Activated CD4-positive, alpha-beta T cell treated with anti-CD3 and anti-CD28 coated beads for 36 hours (primary cell): ENCODE measurements around the gene PRDX5. TPM values are rescaled to one million over a fixed set of nuclear protein-coding genes. Genes with fewer than 3 reads are reported as not detected.

Experiments used
- ATAC-seq: fragments of 200-7000 bp; cut with Tn5 transposase; one replicate; pipeline ENCODE4 v1.10.0; 2021; ENCODE audit warnings: mild to moderate bottlenecking, moderate library complexity
- CTCF ChIA-PET: fragments of 350-600 bp; sonication (Branson Sonifier 250); formaldehyde crosslinking; loops from one replicate; lab custom pipeline; 2021; ENCODE audit warnings: antibody characterized with exemption; lab: Charles Lee
- POLR2A ChIA-PET: fragments of 350-600 bp; sonication (Branson Sonifier 250); formaldehyde crosslinking; loops from one replicate; lab custom pipeline; 2021; ENCODE audit warnings: antibody characterized with exemption, inconsistent platforms; lab: Charles Lee
- DNase-seq: peaks from one replicate; pipeline ENCODE4 v3.0.0-alpha.2; 2020
- H3K27ac Mint-ChIP-seq: one replicate; pipeline ENCODE4 v1.8.0; 2021; ENCODE audit warnings: mixed read lengths
- H3K27me3 Mint-ChIP-seq: one replicate; pipeline ENCODE4 v1.8.0; 2021; ENCODE audit warnings: mixed read lengths
- H3K36me3 Mint-ChIP-seq: one replicate; pipeline ENCODE4 v1.8.0; 2021; ENCODE audit warnings: low read depth, mixed read lengths
- H3K4me1 Mint-ChIP-seq: one replicate; pipeline ENCODE4 v1.8.0; 2021; ENCODE audit warnings: mixed read lengths
- H3K4me3 Mint-ChIP-seq: one replicate; pipeline ENCODE4 v1.8.0; 2021; ENCODE audit warnings: mild to moderate bottlenecking, moderate library complexity, mixed read lengths
- H3K9me3 Mint-ChIP-seq: one replicate; pipeline ENCODE4 v1.8.0; 2021; ENCODE audit warnings: low read depth, mixed read lengths
- intact Hi-C, 2 experiments: fragments of 100-400 bp; cut with DNase I in 1 of 2; cut with micrococcal nuclease in 1 of 2; formaldehyde crosslinking; loops; one replicate each; pipeline versions ENCODE4 v1.14.2 to v1.15.1; 2022 to 2024; cut with DNase I, micrococcal nuclease
- total RNA-seq, 2 experiments: library from RNA; stranded (reverse); gene quantifications; one replicate each; pipeline ENCODE4 v1.2.3, GENCODE V29; 2021

PRDX5 gene
- total RNA-seq, 2 experiments from 2014 or later = 110 to 142 TPM

DNA sequence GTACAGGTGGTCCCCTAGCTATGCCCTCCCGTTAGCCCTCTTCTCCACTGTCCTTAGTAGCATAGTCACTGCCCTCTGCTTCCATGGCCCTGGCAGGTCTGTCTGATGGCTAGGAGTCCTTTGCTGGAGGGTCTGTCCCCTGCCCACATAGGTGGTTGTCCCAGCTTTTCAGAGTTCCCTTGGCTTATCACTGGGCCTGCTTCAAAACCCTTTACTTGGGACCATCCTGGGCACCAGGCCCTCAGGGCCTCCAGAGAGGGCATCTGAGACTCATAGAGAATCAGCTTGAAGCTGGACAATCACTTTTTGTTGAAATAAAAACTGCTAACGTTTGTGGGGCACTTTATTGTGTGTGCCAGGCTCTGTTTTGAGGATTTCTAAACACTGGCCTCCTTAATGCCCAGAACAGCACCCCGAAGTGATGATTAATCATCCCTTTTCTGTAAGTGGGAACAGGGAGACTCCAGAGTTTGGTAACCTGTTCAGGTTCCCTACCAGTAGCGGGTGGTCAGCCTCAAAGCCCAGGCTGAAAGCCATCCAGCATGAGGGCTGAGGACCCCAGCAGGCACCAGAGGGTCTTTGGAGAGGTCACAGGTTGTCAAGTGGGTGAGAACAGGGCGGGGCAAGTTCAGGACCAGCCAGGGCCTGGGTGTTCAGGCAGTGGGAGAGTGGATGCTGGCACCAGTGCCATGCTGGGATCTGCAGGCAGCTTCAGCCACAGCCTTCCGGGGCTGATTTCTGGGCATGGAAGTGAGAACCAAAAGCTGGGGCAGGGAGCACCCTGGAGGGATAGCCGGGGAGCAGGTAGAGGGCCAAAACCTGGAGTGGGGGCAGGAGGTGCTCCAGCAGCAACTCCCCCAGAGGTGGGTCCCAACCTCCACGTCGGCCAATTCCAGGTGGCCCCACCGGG lies 27.3 kb upstream of the PRDX5 start:
- Mint-ChIP-seq H3K36me3 (no peaks in the 10 kb centered on the region), H3K27me3 (peaks cover 32% of the 10 kb centered on the region), H3K4me3 (peak overlapping the region; percentile 7), H3K9me3 (no peaks in the 10 kb centered on the region), H3K4me1 (peaks cover 11% of the 10 kb centered on the region), H3K27ac (no peak overlapping the region)
- ATAC-seq (no peak), DNase-seq (no peak)
- intact Hi-C loops = no loop called here
- CTCF ChIA-PET = interaction anchor here (0.6 to 3.0 kb wide), 3 partner anchors 10 to 905 kb away, joined by 3 to 13 read pairs (median 12); no protein-coding TSS in a partner anchor
- POLR2A ChIA-PET = no interaction called here

DNA sequence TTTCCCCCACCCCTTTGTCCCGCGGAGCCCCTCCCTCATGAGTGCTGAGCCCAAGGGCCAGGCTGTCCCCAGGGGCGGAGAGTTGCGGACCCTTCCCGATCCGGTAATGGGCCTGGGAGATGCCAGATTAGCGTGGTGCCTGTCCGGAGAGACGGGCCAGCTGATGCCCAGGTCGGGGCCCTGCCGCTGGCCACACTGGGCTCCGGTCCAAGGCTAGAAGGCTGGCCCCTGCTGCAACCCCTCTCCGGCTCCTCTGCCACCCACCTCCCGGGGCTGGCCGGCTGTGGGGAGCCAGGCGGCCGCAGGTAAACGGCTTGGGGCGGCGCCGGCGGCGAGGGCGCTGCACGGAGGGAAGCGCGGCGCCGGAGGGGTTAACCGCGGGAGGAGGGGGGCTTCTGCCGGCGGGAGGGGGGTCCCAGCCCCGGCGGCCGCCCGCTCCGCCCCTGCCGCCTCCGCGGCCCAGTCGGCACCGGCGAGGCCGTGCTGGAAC lies 26.6 kb upstream of the PRDX5 start, which contains the start of gene KCNK4:
KCNK4 (plus strand) TSS at position 41 of the 490 bp plus-strand sequence. CDS start 1,717 bp downstream, outside the sequence.
- ATAC-seq (no peak), DNase-seq (no peak)
- H3K27me3 Mint-ChIP-seq = peaks cover 37% of the 10 kb centered on the region
- H3K4me1 Mint-ChIP-seq = peaks cover 9% of the 10 kb centered on the region
- H3K9me3 Mint-ChIP-seq = no peaks in the 10 kb centered on the region
- intact Hi-C loops = no loop called here
- ChIA-PET CTCF (interaction anchor here (3.0 kb wide), 1 partner anchor 10 kb away, joined by 13 read pairs; no protein-coding TSS in a partner anchor), POLR2A (no interaction called here)
- no peak within 1 kb of the TSS for H3K27ac Mint-ChIP-seq
- H3K4me3 Mint-ChIP-seq = peak within 1 kb of the TSS; percentile 7
- no peaks in the 10 kb centered on the region for H3K36me3 Mint-ChIP-seq

DNA sequence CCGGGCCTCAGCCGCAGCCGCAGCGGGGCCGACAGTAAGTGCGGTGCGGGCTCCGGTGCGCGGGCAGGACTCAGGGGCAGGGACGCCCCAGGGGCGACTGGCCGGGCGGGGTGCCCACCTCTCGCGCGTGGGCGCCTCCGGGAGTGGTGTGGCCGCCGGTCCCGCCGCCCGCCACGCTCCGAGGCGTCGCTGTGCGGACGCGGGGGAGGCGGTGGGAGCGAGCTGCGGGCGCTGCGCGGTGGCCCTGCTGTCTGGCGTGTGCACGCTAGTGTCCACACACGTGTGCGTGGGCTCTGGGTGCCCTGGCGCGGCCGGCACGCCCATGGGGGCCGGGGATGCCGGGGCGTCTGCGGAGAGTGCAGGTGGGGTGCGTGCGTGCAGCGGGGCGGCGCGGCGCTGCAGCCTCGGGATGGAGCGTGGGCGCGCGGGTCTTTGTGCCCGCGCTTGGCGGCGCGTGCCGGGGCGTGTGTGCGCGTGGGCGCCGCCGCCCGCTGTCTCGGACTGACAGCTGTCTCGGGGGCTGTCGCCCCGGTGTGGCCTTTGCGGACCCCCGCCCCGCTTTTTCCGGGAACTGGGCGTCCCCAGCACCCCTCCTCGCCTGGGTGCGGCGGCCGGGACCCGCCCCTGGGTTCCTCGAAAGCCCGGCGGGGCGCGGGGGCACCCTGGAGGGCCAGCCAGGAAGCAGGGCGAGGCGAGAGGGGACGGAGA lies 26.0 kb upstream of the PRDX5 start:
- H3K4me3 Mint-ChIP-seq = no peak overlapping the region

DNA sequence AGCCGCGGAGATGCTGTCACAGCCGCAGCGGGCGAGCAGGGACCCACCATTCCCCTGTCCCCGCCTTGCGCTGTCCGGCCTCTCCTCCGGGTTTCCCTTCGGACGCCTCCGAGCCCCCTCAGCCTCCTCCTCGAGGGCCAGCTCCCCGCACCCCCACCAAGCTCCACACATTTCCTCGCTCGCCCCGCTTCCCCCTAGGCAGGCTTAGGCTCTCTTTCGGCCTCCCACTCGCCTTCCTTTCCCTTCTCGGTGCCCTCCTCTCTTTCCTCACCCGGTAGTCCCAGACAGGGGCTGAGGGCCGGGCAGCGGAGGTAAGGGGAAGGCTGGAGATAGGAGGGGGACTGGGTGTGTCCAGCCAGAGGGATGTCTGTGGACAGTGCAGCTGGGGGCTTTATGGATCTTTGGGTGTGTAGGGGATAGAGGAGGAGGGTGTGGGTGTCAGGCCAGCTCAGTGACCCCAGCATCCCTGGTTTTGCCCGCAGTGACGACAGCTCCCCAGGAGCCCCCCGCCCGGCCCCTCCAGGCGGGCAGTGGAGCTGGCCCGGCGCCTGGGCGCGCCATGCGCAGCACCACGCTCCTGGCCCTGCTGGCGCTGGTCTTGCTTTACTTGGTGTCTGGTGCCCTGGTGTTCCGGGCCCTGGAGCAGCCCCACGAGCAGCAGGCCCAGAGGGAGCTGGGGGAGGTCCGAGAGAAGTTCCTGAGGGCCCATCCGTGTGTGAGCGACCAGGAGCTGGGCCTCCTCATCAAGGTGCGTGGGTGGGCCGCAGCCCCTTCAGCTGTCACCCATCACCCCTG lies 25.3 kb upstream of the PRDX5 start:
- ChIA-PET POLR2A (no interaction called here), CTCF (interaction anchor here (0.5 to 1.6 kb wide), 5 partner anchors 9 to 128 kb away, joined by 3 to 10 read pairs (median 3); no protein-coding TSS in a partner anchor)
- Mint-ChIP-seq H3K4me3 (no peak overlapping the region), H3K27me3 (peaks cover 49% of the 10 kb centered on the region), H3K4me1 (peaks cover 6% of the 10 kb centered on the region), H3K36me3 (no peaks in the 10 kb centered on the region), H3K9me3 (no peaks in the 10 kb centered on the region), H3K27ac (no peak overlapping the region)
- intact Hi-C loops = no loop called here
- ATAC-seq = peak; percentile 36
- DNase-seq = no peak

More for the DNA sequence above, 26.0 kb upstream of the PRDX5 start:
- Mint-ChIP-seq H3K27ac (no peak overlapping the region), H3K9me3 (no peaks in the 10 kb centered on the region), H3K36me3 (no peaks in the 10 kb centered on the region), H3K4me1 (peaks cover 3% of the 10 kb centered on the region), H3K27me3 (peaks cover 42% of the 10 kb centered on the region)
- no peak for DNase-seq
- CTCF ChIA-PET = interaction anchor here (0.6 to 3.0 kb wide), 4 partner anchors 9 to 87 kb away, joined by 3 to 13 read pairs (median 6); no protein-coding TSS in a partner anchor
- POLR2A ChIA-PET = no interaction called here
- no peak for ATAC-seq
- intact Hi-C loops = no loop called here

DNA sequence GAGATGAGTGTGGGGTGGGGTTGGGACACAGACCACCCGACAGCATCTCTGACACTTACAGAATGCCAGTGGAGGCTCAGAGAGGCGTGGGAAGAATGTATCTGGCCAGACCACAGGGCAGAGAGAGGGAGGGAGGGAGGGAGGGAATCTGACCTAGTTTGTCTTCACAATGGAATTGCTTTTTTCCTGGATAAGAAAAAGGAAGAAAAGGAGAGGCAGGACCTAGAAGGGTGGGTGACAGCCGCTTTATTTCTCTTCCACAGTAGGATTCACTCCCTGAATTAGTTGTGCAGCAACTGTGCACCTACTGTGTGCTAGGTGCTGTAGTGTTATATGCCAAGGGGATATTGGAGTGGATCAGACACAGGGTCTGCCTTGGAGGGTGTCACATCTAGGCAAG lies 23.1 kb upstream of the PRDX5 start:
- Mint-ChIP-seq H3K4me1 (peaks cover 10% of the 10 kb centered on the region), H3K9me3 (no peaks in the 10 kb centered on the region), H3K4me3 (no peak overlapping the region), H3K36me3 (no peaks in the 10 kb centered on the region), H3K27me3 (peaks cover 65% of the 10 kb centered on the region), H3K27ac (no peak overlapping the region)
- ChIA-PET POLR2A (no interaction called here), CTCF (no interaction called here)
- ATAC-seq (no peak), DNase-seq (no peak)
- intact Hi-C loops = no loop called here

DNA sequence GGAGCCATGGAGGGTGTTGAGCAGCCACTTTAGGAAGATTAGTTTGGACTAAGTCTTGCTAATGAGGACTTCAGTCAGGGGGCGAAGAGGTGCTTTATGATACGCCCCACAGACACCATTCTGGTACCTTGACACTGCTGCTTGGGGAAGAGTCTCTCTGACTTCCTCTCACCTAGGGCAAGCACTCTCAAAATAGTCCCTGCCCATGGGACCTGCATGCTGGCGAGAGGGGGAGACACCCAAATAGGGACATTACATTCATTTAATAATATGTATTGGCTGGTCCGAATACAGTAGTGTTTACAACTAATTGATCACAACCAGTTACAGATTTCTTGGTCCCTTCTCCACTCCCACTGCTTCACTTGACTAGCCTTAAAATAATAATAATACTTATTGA lies 22.2 kb upstream of the PRDX5 start:
- no peak overlapping the region for H3K4me3 Mint-ChIP-seq
- no peaks in the 10 kb centered on the region for H3K9me3 Mint-ChIP-seq
- ChIA-PET POLR2A (no interaction called here), CTCF (interaction anchor here (0.9 kb wide), 1 partner anchor 8 kb away, joined by 5 read pairs; no protein-coding TSS in a partner anchor)
- H3K4me1 Mint-ChIP-seq = peaks cover 16% of the 10 kb centered on the region
- peaks cover 68% of the 10 kb centered on the region for H3K27me3 Mint-ChIP-seq
- intact Hi-C loops = no loop called here
- no peak for DNase-seq
- no peak overlapping the region for H3K27ac Mint-ChIP-seq
- no peaks in the 10 kb centered on the region for H3K36me3 Mint-ChIP-seq
- no peak for ATAC-seq

DNA sequence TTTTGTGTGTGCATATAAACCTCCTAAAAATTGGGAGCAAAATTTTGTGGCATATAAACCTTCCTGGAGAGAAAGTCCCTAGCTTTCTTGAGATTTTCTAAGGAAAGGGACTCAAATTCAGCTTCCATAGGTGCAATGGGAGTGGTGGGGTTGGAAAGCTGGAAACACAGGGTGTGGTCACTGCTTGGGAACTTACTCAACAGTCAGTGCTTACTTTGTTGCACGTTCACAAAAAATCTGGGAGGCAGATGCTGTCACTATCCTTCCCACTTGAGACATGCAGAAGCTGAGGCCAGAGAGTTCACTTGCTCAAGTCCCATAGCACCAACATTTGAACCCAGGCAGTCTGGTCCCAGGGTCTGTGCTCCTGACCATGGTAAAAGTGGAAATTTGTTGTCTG lies 21.7 kb upstream of the PRDX5 start:
- DNase-seq (no peak), ATAC-seq (no peak)
- ChIA-PET CTCF (interaction anchor here (1.2 kb wide), 1 partner anchor 9 kb away, joined by 5 read pairs; the partner anchor contains the start of gene ESRRA), POLR2A (no interaction called here)
- Mint-ChIP-seq H3K4me3 (no peak overlapping the region), H3K27me3 (peaks cover 67% of the 10 kb centered on the region), H3K27ac (no peak overlapping the region), H3K9me3 (no peaks in the 10 kb centered on the region), H3K36me3 (no peaks in the 10 kb centered on the region), H3K4me1 (peaks cover 18% of the 10 kb centered on the region)
- intact Hi-C loops = no loop called here

DNA sequence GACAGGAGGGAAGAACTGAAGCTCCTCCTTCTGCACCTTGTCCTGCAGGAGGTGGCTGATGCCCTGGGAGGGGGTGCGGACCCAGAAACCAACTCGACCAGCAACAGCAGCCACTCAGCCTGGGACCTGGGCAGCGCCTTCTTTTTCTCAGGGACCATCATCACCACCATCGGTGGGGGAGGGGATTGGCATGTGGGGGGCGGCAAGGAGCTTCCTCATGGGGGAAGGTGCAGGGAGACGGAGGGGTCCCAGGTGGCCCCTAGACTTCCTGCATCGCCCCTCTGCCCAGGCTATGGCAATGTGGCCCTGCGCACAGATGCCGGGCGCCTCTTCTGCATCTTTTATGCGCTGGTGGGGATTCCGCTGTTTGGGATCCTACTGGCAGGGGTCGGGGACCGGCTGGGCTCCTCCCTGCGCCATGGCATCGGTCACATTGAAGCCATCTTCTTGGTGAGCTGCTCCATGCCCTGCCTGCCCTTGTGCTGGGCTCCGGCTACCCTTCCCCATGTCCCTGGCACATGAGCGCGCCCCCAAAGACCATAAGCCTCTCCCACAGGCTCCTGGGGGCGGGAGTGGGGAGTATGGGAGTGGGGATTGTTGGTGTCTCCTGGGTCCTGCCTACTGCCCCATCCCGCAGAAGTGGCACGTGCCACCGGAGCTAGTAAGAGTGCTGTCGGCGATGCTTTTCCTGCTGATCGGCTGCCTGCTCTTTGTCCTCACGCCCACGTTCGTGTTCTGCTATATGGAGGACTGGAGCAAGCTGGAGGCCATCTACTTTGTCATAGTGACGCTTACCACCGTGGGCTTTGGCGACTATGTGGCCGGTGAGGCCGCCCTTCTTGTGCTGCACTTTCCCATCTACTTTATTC lies 20.9 kb upstream of the PRDX5 start:
- POLR2A ChIA-PET = no interaction called here

DNA sequence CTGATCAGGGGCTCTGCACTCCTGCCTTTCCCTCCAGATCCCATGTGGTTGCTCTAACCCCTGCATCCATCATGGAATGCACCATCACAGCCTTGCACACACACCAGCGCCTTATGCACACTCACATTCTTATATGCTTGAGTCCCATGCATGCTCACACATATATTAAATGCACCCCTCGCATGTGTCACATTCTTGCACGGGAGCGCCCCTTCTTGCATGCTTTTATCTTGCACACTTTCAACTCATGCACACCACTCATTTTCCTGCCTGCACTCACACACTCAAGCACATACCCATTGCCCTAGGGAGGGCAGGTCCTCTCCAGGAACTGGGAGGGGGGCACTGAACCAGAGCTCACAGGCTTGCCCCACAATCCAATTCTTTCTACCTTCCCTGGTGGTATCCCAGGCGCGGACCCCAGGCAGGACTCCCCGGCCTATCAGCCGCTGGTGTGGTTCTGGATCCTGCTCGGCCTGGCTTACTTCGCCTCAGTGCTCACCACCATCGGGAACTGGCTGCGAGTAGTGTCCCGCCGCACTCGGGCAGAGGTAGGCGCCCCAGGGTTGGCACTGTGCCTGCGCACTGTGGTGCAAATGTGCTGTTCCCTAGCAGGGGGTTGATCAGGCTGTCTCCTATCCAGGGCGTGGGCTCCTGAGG lies 20.1 kb upstream of the PRDX5 start:
- intact Hi-C loops = no loop called here
- ChIA-PET CTCF (interaction anchor here (0.6 to 0.7 kb wide), 2 partner anchors 34 to 110 kb away, joined by 3 to 4 read pairs; no protein-coding TSS in a partner anchor), POLR2A (no interaction called here)
- H3K27ac Mint-ChIP-seq = no peak overlapping the region
- peaks cover 18% of the 10 kb centered on the region for H3K4me1 Mint-ChIP-seq
- no peak overlapping the region for H3K4me3 Mint-ChIP-seq
- no peak for ATAC-seq
- no peak for DNase-seq
- H3K27me3 Mint-ChIP-seq = peaks cover 65% of the 10 kb centered on the region
- H3K9me3 Mint-ChIP-seq = no peaks in the 10 kb centered on the region
- no peaks in the 10 kb centered on the region for H3K36me3 Mint-ChIP-seq

More for the DNA sequence above, 20.9 kb upstream of the PRDX5 start:
- no peak overlapping the region for H3K27ac Mint-ChIP-seq
- H3K36me3 Mint-ChIP-seq = no peaks in the 10 kb centered on the region
- DNase-seq (no peak), ATAC-seq (no peak)
- H3K4me3 Mint-ChIP-seq = no peak overlapping the region
- CTCF ChIA-PET = interaction anchor here (0.7 to 1.2 kb wide), 2 partner anchors 8 to 35 kb away, joined by 4 to 5 read pairs; partner anchors contain the start of gene ESRRA
- peaks cover 18% of the 10 kb centered on the region for H3K4me1 Mint-ChIP-seq
- no peaks in the 10 kb centered on the region for H3K9me3 Mint-ChIP-seq
- peaks cover 67% of the 10 kb centered on the region for H3K27me3 Mint-ChIP-seq
- intact Hi-C loops = no loop called here
